Tibial nerve (tissue), 3 donors: ENCODE measurements around the gene TFRC.

Experiments used
- CTCF ChIP-seq, 5 experiments: fragments of 200-600 bp in 3 of 5; fragments of 450-650 bp in 2 of 5; sonication (generic) in 3 of 5; IDR thresholded peaks; one replicate each; pipeline ENCODE4 v1.5.1; 2016 to 2019; ENCODE audit warnings: antibody characterized with exemption in 5 of 5, mild to moderate bottlenecking in 3 of 5, moderate library complexity in 2 of 5
- POLR2A ChIP-seq, 2 donors: fragments of 450-650 bp; IDR thresholded peaks; one replicate each; pipeline ENCODE4 v1.6.1; 2017; ENCODE audit warnings: antibody characterized with exemption in 2 of 2, mild to moderate bottlenecking in 2 of 2, moderate library complexity in 2 of 2

- TF ChIP-seq CTCF (IDR thresholded peaks at IDR 0.05) (no peak), POLR2A (IDR thresholded peaks at IDR 0.05) (no peak)
These were observed 74.0 kb downstream of the TFRC start for GRCh38 chr3:196007744-196008335.
